ENCODE results near the gene SMYD3. TPM values are rescaled to one million over a fixed set of nuclear protein-coding genes. Genes with fewer than 3 reads are reported as not detected.

The SMYD3 gene
- total and polyA plus RNA-seq, 12 donors = 13.5 to 78.2 (median 26.8) TPM

- intact Hi-C loops (cut with DNase I) = no loop called here
- no peak for DNase-seq
- H3K4me1 ChIP-seq (replicated peaks in 1 of 2) = no peaks in the 10 kb centered on the region
- no peak for TF ChIP-seq POLR2A (IDR thresholded peaks at IDR 0.05)
- no peak for TF ChIP-seq CTCF (IDR thresholded peaks at IDR 0.05)
- H3K27ac ChIP-seq = no peak overlapping the region
- H3K27me3 ChIP-seq = no peaks in the 10 kb centered on the region
- H3K9me3 ChIP-seq (replicated peaks in 1 of 3) = no peaks in the 10 kb centered on the region
- 61 to 77% (median 67%) methylated on average over 2 of the region's 2 CpGs for WGBS, 4 donors
- H3K36me3 ChIP-seq (replicated peaks in 1 of 2) = no peaks in the 10 kb centered on the region
- no peak overlapping the region for H3K4me3 ChIP-seq
These were observed 23.4 kb upstream of the SMYD3 start for GRCh38 chr1:246530482-246530881.

- intact Hi-C loops (cut with DNase I) = no loop called here
- Histone ChIP-seq H3K4me3 (no peak overlapping the region), H3K4me1 (replicated peaks in 1 of 2) (no peaks in the 10 kb centered on the region), H3K27me3 (no peaks in the 10 kb centered on the region), H3K27ac (no peak overlapping the region), H3K9me3 (replicated peaks in 1 of 3) (no peaks in the 10 kb centered on the region), H3K36me3 (replicated peaks in 1 of 2) (no peaks in the 10 kb centered on the region)
- TF ChIP-seq CTCF (IDR thresholded peaks at IDR 0.05) (no peak), POLR2A (IDR thresholded peaks at IDR 0.05) (no peak)
- DNase-seq = peak in 1 of 7 donors; percentile 33
- 68 to 78% (median 70%) methylated on average over 8 of the region's 8 CpGs for WGBS, 4 donors
These were observed 22.1 kb upstream of the SMYD3 start for GRCh38 chr1:246528933-246529731.

- no peaks in the 10 kb centered on the region for H3K36me3 ChIP-seq (replicated peaks in 1 of 2)
- TF ChIP-seq CTCF (IDR thresholded peaks at IDR 0.05) = no peak
- TF ChIP-seq POLR2A (IDR thresholded peaks at IDR 0.05) = no peak
- 46 to 59% (median 49%) methylated on average over 5 of the region's 5 CpGs for WGBS, 4 donors
- no peak overlapping the region for H3K27ac ChIP-seq
- intact Hi-C loops (cut with DNase I) = no loop called here
- no peak overlapping the region for H3K4me3 ChIP-seq
- no peaks in the 10 kb centered on the region for H3K4me1 ChIP-seq (replicated peaks in 1 of 2)
- H3K9me3 ChIP-seq (replicated peaks in 1 of 3) = no peaks in the 10 kb centered on the region
- no peaks in the 10 kb centered on the region for H3K27me3 ChIP-seq
- DNase-seq = no peak
These were observed 20.5 kb upstream of the SMYD3 start for GRCh38 chr1:246527402-246528088.

- Histone ChIP-seq H3K9me3 (replicated peaks in 1 of 3) (no peaks in the 10 kb centered on the region), H3K27me3 (no peaks in the 10 kb centered on the region), H3K36me3 (replicated peaks in 1 of 2) (no peaks in the 10 kb centered on the region), H3K4me3 (no peak overlapping the region), H3K27ac (no peak overlapping the region), H3K4me1 (replicated peaks in 1 of 2) (no peaks in the 10 kb centered on the region)
- DNase-seq = no peak
- WGBS, 4 donors = 20 to 76% (median 59%) methylated on average over 1 to 7 of the region's 7 CpGs
- intact Hi-C loops (cut with DNase I) = no loop called here
- TF ChIP-seq POLR2A (IDR thresholded peaks at IDR 0.05) (no peak), CTCF (IDR thresholded peaks at IDR 0.05) (no peak)
These were observed 19.8 kb upstream of the SMYD3 start for GRCh38 chr1:246526915-246527314.

Measured in adrenal gland (tissue), 12 donors.